ENCODE results near the gene CAPN11.

Gene CAPN11

GRCh38 chr6:44217332-44218143, 58.9 kb downstream of the CAPN11 start:
- DNase-seq: no peak

GRCh38 chr6:44219053-44219814, 60.6 kb downstream of the CAPN11 start:
- DNase-seq: no peak

- DNase-seq: no peak
Measured at GRCh38 chr6:44219815-44220784, 61.5 kb downstream of the CAPN11 start.

- no peak for DNase-seq
Measured at GRCh38 chr6:44220913-44221290, 62.3 kb downstream of the CAPN11 start.

GRCh38 chr6:44221291-44221960, 62.8 kb downstream of the CAPN11 start:
- peak; percentile 66 for DNase-seq

- DNase-seq: no peak
Measured at GRCh38 chr6:44221961-44222335, 63.3 kb downstream of the CAPN11 start.

GRCh38 chr6:44222486-44223318, 64.1 kb downstream of the CAPN11 start:
- no peak for DNase-seq

GRCh38 chr6:44223319-44224028, 64.9 kb downstream of the CAPN11 start, which contains the start of gene SLC29A1:
Gene SLC29A1 (plus strand): TSS chr6:44223595. CDS start chr6:44227314, 3,719 bp downstream.
- DNase-seq: peak; percentile 80

- DNase-seq: no peak
Measured at GRCh38 chr6:44224029-44224964, 65.7 kb downstream of the CAPN11 start.

GRCh38 chr6:44224965-44225305, 66.3 kb downstream of the CAPN11 start:
- DNase-seq: no peak

GRCh38 chr6:44225579-44226325, 67.1 kb downstream of the CAPN11 start:
- DNase-seq: no peak

GRCh38 chr6:44226368-44227147, 67.9 kb downstream of the CAPN11 start:
- DNase-seq: no peak

- no peak for DNase-seq
Measured at GRCh38 chr6:44227148-44227793, 68.7 kb downstream of the CAPN11 start.

- no peak for DNase-seq
Measured at GRCh38 chr6:44228031-44228430, 69.4 kb downstream of the CAPN11 start.

- no peak for DNase-seq
Measured at GRCh38 chr6:44228433-44228832, 69.8 kb downstream of the CAPN11 start.

GRCh38 chr6:44228836-44229235, 70.2 kb downstream of the CAPN11 start:
- DNase-seq: no peak

- no peak for DNase-seq
Measured at GRCh38 chr6:44229376-44230033, 70.9 kb downstream of the CAPN11 start.

Measured in effector CD4-positive, alpha-beta T cell (primary cell).